RPMI8226 (cell line): Measurements from ENCODE around the gene ADD2.
A peak's percentile ranks its signal among the peaks of the same experiment; 100 is the strongest.

ENCODE experiments used
- DNase-seq: peaks from one replicate; pipeline ENCODE4 v3.0.0-alpha.2; 2015

ADD2 gene

GRCh38 chr2:70785137-70785911 lies 17.3 kb upstream of the ADD2 start:
- peak; percentile 72 for DNase-seq

GRCh38 chr2:70784320-70784719 lies 16.3 kb upstream of the ADD2 start:
- DNase-seq: no peak

GRCh38 chr2:70779911-70780545 lies 12.0 kb upstream of the ADD2 start:
- no peak for DNase-seq

- no peak for DNase-seq
These were observed 11.5 kb upstream of the ADD2 start for GRCh38 chr2:70779491-70779890.

- DNase-seq: no peak
These were observed 10.7 kb upstream of the ADD2 start for GRCh38 chr2:70778676-70779075.

GRCh38 chr2:70777450-70777849 lies 9.4 kb upstream of the ADD2 start:
- no peak for DNase-seq

DNA sequence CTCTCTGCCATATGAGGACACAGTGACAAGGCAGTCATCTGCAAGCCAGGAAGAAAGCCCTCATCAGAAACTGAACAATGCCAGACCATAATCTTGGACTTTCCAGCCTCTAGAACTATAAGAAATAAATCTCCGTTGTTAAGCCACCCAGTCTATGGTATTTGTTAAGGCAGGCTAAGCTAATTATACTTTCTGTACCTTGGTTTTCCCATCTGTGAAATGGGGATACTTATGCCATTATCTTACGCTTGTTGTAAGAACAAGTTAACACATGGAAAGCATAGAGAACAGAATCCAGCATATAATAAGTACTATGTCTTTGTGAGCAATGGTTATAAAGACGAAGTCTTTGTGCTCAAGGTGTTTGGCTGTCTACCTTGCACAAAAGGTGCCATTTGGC lies 8.3 kb upstream of the ADD2 start:
- no peak for DNase-seq

DNA sequence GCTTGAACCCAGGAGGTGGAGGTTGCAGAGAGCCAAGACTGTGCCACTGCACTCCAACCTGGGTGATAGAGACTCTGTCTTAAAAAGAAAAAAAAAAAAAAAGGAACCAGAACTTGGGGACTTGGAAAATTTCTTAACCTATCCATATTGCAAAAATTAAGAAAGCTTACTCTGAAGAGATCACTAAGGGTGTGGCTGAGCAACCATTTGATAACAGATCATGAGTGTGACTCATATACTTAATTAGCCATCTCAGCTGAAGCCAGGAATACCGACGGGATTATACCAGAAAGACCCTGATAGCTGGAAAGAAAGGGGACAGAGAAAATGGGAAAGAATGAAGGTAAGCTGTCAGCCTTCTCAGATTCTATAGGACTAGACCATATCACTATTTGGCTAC lies 7.1 kb upstream of the ADD2 start:
- no peak for DNase-seq

GRCh38 chr2:70772486-70773155 lies 4.6 kb upstream of the ADD2 start:
- DNase-seq: peak; percentile 11

DNA sequence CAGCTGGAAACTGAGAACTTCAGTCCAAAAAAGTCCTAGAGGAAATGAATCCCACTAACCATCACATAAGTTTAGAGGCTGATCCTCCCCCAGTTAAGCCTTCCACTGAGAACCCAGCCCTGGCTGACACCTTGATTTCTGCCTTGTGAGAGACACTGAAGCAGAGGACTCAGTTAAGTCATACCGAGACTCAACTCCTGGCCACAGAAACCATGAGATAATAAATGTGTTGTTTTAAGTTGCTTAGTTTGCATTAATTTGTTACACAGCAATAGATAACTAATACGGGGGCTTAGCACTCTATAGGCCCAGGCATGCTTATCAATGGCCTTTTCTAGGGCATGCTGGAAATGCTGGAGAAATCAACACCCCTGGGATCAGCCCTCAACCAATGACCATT lies 3.4 kb upstream of the ADD2 start:
- DNase-seq: no peak

DNA sequence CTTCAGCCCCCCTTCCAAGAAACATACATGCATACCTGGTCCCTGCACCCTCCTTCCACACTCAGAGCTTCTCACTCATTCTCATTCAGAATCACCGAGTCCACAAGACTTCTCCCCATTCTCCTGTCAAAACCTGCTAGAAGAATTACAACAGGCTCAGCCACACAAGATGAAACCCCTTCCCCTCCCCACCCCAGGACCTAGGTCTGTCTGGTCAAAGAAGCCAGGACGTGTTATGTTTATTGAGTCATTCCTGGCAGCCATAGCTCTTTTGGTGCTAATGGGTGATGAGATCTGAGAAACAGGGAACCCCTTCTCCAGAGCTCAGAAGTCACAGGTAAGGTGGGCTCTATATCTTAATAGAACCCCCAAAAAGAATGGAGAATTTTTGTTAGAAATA lies 1.4 kb upstream of the ADD2 start:
- DNase-seq: no peak

DNA sequence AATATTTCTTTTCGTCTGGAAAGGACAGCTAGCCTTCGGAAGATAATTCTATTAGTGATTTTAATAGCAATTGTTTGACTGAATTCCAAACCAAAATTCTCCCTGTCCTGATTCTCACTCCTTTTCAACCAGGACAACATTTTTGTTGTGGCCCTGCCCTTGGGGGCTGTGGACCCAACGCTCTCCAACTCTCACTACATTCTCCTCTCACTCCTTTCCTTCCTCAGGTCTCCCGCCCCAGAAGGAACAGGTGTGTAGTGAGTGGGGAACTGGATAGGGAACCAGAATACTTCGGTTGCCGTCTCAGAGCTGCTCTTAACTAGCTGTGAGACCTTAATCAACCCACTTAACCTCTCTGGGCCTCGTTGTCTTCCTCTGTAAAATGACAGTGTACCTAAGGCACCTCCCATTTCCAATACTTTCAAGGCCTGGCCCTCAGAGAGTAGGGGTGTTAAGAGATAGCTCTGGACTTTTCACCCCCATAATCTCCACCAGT lies 638 bp upstream of the ADD2 start:
- no peak for DNase-seq

- peak; percentile 73 for DNase-seq
These were observed 811 bp downstream of the ADD2 start for GRCh38 chr2:70767079-70767698.

DNA sequence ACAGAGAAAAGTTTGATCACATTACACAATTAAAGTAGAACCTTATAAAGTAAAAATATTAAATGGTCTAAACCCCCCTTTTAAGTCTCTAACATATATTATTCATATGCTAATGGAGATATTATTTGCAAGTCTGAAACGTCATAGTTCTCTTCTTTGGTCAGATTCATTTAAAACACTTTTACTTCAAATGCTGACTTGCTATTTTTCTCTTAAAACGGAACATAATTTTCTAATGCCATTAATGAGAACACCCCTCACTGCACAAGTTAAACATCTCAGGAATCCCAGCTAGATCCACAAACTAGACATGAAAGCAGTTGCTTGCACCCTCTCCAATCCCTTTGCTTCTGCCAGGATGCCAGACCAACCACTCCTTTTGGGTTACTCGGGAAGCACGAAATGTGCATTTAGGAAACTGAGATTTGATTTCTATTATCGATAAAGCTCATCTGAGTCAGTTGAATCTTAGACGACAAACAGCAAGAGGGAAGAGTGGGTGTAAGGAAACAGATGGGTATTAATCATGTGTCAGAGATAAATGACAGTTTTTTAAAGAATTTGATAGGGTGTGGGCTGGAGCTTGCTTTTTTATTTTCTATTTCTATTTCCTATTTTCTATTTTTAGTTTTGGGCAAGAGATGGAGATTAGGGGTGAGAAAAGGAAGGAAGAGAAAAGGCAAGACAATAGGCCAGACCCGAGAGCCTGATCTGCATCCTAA lies 1.5 kb downstream of the ADD2 start:
- no peak for DNase-seq

DNA sequence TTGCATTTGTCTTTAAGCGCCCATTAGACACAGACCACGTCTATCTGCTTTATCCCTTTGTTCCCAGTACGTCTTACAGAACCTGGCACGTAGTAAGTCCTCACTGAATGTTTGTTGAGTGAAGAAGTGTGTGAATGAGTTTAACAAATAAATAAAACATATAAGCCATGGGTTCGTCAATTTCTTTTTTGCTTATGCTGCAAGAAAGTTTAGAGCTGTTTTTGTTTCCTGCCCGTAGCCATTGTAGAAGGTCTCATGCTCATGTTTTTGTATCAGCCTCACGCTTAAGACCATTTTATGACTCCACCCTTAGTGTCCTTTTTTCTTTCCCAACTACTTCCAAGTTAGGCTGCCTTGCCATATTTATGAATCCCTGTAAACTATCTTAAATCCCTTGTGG lies 2.5 kb downstream of the ADD2 start:
- no peak for DNase-seq

- DNase-seq: no peak
These were observed 8.6 kb downstream of the ADD2 start for GRCh38 chr2:70759446-70759845.

DNA sequence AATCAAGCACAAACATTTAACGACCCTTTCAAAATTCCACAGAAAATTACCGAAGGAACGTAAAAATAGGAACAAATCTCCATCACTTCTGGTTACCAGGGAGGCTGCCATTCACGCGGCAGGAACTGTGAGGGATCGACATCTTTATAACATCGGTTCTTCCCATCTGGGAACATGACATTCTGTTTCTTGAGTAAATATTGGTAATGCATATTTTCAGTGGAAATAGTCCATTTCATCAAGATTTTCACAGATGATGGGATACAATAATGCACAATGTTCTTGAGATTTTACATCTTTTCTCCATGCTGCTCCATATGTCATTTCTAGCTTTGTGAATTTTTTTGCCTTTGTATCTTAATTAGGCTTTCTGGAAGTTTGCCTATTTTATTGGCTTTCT lies 10.0 kb downstream of the ADD2 start:
- DNase-seq: no peak

DNA sequence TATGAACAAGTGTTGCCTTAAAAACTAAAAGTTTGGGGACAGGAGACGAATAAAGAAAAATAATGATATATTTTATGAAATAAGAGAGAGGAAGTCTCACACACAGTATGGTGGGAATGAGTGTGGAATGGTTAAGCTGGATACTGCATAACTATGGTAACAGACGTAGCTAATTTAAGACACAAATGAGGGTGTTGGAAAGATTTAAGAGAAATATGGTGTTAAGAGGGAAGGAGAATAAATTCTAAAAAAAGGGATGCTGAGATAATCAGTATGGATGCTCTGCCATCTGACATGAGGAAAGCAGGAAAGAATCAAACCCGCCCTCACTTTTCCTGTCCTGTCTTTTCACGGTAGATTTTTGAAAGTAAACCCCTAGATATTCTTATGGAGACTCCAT lies 10.6 kb downstream of the ADD2 start:
- DNase-seq: no peak

GRCh38 chr2:70756128-70756527 lies 11.9 kb downstream of the ADD2 start:
- no peak for DNase-seq

DNA sequence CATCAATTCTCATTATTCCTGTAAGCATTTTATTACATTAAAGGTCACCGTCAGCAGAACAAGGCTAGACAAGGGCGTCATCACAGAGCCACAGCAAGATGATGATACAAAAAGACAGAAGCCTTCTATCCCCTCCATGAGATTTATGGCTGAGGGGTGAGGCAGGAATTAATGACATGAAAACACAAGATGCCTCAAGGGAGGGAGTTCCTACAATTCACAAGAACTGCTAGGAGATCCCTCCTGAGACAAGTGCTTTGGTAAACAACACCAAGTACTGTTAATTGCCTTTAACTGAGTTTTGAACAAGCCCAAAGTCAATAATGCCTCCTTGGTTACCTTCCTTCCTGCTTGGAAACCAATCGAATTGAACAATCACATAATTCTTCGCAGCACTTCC lies 14.1 kb downstream of the ADD2 start:
- DNase-seq: no peak

DNA sequence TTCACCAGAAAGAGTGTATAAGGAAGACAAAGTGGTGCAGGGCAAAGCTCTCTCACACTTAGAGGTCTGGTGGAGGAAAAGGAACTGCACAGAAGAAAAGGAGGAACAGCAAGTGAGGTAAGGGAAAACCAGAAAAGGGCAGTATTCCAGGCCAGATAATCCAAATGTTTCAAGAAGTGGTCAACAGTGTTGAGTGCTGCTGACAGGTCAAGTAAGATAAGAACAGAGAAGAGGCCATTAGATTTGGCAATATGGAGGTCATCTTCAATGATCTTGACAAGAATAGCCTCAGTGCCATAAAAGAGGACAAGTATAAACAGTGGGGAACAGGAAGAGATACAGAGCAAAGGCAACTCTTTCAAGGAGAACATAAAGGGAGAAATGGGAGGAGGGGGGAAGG lies 15.0 kb downstream of the ADD2 start:
- no peak for DNase-seq

DNA sequence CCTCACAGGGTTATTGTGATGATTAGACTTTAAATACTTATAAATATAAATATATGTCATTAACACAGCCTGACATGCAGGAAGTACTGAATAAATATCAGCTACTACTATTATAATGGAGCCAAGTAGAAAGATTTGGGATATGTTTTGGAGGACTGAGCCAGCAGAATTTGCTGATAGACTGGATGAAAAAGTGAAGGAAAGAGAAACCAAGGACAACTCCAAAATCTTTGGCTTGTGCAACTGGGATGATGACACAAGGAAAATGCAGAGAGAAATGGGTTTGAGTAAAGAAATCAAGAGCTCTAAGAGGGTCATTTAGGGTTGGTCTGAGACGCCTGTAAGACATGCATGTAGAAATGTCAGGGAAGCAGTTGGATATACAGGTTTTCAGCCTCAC lies 15.6 kb downstream of the ADD2 start:
- no peak for DNase-seq

GRCh38 chr2:70751881-70752280 lies 16.1 kb downstream of the ADD2 start:
- no peak for DNase-seq
